Measurements from ENCODE around the gene THOC6. TPM values are rescaled to one million over a fixed set of nuclear protein-coding genes. Genes with fewer than 3 reads are reported as not detected.

Gene THOC6
- total and polyA plus RNA-seq, 9 of the 15 experiments (the other 6 are each of a cell fraction or from before 2014, with no cell fraction given), result 2.5 to 65.4 (median 42.3) TPM

DNA sequence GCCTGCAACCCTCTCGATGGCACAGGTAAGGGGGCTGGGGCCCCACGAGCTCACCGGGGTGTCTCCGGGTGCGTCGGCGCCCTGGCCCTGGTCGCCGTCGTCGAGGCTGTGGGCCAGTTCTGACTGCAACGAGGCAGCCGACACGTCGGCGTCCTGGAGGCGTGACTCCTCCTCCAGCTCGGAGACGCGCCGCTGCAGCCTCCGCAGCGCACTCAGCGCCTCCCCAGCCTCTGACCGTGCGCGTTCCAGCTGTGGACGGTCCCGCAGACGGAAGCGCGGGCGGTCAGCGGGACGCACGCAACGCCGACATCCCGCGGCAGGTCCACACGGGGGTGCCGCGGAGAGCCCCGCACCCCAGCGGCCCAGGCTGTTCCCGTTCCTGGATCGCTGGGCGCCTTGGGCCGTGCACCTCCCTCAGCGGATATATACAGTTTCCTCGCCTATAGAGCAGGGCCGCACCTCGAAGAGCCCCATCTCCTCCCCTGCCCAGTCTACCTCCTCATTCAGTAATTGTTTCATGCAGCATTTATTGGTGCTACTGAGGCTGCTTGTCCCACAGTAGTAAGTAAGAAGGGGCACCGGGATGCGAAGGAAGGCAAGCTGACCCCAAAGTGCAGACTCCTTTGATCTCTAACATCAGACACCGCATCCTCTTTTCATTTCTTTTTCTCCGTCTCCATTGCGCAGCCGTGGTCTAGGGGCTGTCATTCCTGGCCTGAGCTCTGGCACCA, 5.8 kb downstream of the THOC6 start (continued):
- TF ChIP-seq CCNT2 (IDR thresholded peaks at IDR 0.05; ENCODE audit: borderline replicate concordance, extremely low read depth, insufficient read length, low read depth, low read length), result peak; percentile 72
- TF ChIP-seq, protein P1, sequence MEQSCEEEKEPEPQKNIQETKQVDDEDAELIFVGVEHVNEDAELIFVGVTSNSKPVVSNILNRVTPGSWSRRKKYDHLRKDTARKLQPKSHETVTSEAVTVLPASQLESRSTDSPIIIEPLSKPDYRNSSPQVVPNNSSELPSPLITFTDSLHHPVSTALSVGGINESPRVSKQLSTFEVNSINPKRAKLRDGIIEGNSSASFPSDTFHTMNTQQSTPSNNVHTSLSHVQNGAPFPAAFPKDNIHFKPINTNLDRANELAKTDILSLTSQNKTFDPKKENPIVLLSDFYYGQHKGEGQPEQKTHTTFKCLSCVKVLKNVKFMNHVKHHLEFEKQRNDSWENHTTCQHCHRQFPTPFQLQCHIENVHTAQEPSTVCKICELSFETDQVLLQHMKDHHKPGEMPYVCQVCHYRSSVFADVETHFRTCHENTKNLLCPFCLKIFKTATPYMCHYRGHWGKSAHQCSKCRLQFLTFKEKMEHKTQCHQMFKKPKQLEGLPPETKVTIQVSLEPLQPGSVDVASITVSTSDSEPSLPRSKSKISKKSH (CRISPR knock-in tag; IDR thresholded peaks at IDR 0.05), result no peak
- TF ChIP-seq, protein P2, sequence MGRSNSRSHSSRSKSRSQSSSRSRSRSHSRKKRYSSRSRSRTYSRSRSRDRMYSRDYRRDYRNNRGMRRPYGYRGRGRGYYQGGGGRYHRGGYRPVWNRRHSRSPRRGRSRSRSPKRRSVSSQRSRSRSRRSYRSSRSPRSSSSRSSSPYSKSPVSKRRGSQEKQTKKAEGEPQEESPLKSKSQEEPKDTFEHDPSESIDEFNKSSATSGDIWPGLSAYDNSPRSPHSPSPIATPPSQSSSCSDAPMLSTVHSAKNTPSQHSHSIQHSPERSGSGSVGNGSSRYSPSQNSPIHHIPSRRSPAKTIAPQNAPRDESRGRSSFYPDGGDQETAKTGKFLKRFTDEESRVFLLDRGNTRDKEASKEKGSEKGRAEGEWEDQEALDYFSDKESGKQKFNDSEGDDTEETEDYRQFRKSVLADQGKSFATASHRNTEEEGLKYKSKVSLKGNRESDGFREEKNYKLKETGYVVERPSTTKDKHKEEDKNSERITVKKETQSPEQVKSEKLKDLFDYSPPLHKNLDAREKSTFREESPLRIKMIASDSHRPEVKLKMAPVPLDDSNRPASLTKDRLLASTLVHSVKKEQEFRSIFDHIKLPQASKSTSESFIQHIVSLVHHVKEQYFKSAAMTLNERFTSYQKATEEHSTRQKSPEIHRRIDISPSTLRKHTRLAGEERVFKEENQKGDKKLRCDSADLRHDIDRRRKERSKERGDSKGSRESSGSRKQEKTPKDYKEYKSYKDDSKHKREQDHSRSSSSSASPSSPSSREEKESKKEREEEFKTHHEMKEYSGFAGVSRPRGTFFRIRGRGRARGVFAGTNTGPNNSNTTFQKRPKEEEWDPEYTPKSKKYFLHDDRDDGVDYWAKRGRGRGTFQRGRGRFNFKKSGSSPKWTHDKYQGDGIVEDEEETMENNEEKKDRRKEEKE (IDR thresholded peaks at IDR 0.05; ENCODE audit: borderline replicate concordance in 1 of 2, control insufficient read depth in 1 of 2, low read depth in 2 of 2, low read length in 1 of 2), result no peak
- TF ChIP-seq HSF4 (CRISPR knock-in tag; IDR thresholded peaks at IDR 0.05; ENCODE audit: borderline replicate concordance), result no peak
- no peak for TF ChIP-seq ZNF347 (CRISPR knock-in tag; IDR thresholded peaks at IDR 0.05; ENCODE audit: low read depth)
- TF ChIP-seq POLR2H (tag; IDR thresholded peaks at IDR 0.05; ENCODE audit: low read depth), result no peak
- no peak for TF ChIP-seq ZNF174 (CRISPR knock-in tag; IDR thresholded peaks at IDR 0.05)
- no peak for TF ChIP-seq GATAD2A (IDR thresholded peaks at IDR 0.05)
- TF ChIP-seq MEF2A (IDR thresholded peaks at IDR 0.05; ENCODE audit: control insufficient read depth, low read depth, low read length), result no peak
- TF ChIP-seq ZNF780A (CRISPR knock-in tag; IDR thresholded peaks at IDR 0.05), result no peak
- TF ChIP-seq CBFB (CRISPR knock-in tag; IDR thresholded peaks at IDR 0.05), result no peak
- TF ChIP-seq, protein P3, sequence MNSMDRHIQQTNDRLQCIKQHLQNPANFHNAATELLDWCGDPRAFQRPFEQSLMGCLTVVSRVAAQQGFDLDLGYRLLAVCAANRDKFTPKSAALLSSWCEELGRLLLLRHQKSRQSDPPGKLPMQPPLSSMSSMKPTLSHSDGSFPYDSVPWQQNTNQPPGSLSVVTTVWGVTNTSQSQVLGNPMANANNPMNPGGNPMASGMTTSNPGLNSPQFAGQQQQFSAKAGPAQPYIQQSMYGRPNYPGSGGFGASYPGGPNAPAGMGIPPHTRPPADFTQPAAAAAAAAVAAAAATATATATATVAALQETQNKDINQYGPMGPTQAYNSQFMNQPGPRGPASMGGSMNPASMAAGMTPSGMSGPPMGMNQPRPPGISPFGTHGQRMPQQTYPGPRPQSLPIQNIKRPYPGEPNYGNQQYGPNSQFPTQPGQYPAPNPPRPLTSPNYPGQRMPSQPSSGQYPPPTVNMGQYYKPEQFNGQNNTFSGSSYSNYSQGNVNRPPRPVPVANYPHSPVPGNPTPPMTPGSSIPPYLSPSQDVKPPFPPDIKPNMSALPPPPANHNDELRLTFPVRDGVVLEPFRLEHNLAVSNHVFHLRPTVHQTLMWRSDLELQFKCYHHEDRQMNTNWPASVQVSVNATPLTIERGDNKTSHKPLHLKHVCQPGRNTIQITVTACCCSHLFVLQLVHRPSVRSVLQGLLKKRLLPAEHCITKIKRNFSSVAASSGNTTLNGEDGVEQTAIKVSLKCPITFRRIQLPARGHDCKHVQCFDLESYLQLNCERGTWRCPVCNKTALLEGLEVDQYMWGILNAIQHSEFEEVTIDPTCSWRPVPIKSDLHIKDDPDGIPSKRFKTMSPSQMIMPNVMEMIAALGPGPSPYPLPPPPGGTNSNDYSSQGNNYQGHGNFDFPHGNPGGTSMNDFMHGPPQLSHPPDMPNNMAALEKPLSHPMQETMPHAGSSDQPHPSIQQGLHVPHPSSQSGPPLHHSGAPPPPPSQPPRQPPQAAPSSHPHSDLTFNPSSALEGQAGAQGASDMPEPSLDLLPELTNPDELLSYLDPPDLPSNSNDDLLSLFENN (IDR thresholded peaks at IDR 0.05; ENCODE audit: low read depth in 2 of 2, low read length in 2 of 2), result no peak
- TF ChIP-seq, protein P4, sequence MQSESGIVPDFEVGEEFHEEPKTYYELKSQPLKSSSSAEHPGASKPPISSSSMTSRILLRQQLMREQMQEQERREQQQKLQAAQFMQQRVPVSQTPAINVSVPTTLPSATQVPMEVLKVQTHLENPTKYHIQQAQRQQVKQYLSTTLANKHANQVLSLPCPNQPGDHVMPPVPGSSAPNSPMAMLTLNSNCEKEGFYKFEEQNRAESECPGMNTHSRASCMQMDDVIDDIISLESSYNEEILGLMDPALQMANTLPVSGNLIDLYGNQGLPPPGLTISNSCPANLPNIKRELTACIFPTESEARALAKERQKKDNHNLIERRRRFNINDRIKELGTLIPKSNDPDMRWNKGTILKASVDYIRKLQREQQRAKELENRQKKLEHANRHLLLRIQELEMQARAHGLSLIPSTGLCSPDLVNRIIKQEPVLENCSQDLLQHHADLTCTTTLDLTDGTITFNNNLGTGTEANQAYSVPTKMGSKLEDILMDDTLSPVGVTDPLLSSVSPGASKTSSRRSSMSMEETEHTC (IDR thresholded peaks at IDR 0.05), result no peak
- TF ChIP-seq CXXC5 (CRISPR knock-in tag; IDR thresholded peaks at IDR 0.05), result peak; percentile 66
- TF ChIP-seq IRF2 (CRISPR knock-in tag; IDR thresholded peaks at IDR 0.05), result no peak
- no peak for TF ChIP-seq ZFP1 (CRISPR knock-in tag; IDR thresholded peaks at IDR 0.05)
- no peak for TF ChIP-seq SMARCA4 (IDR thresholded peaks at IDR 0.05)
- TF ChIP-seq, protein P5, sequence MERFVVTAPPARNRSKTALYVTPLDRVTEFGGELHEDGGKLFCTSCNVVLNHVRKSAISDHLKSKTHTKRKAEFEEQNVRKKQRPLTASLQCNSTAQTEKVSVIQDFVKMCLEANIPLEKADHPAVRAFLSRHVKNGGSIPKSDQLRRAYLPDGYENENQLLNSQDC (CRISPR knock-in tag; IDR thresholded peaks at IDR 0.05), result no peak

Data from K562 (cell line).